ENCODE measurements around the gene CEP85L. TPM values are rescaled to one million over a fixed set of nuclear protein-coding genes. Genes with fewer than 3 reads are reported as not detected.
A peak's percentile ranks its signal among the peaks of the same experiment; 100 is the strongest.

Gene CEP85L
- total RNA-seq, 1 donor from 2014 or later: 19.3 TPM

GRCh38 chr6:118578617-118579016, 72.8 kb downstream of the CEP85L start:
- peaks cover 6% of the 10 kb centered on the region for H3K36me3 ChIP-seq (ENCODE audit: insufficient read depth, low read length)
- H4K20me1 ChIP-seq (ENCODE audit: insufficient read depth, low read length): peaks cover 49% of the 10 kb centered on the region
- Mint-ChIP-seq H3K27me3 (ENCODE audit: low read depth, unreplicated experiment) (no peaks in the 10 kb centered on the region), H3K4me1 (ENCODE audit: low read depth, unreplicated experiment) (peaks cover 15% of the 10 kb centered on the region), H3K4me3 (ENCODE audit: unreplicated experiment) (no peak overlapping the region), H3K9me3 (ENCODE audit: unreplicated experiment) (peaks cover 34% of the 10 kb centered on the region), H3K36me3 (ENCODE audit: low read depth, unreplicated experiment) (peaks cover 31% of the 10 kb centered on the region), H3K27ac (ENCODE audit: unreplicated experiment) (no peak overlapping the region)
- no peak overlapping the region for H3K9ac ChIP-seq (ENCODE audit: low read length)
- peaks cover 7% of the 10 kb centered on the region for H3K4me1 ChIP-seq (ENCODE audit: insufficient read depth, low read length)
- H2AFZ ChIP-seq (ENCODE audit: low read depth, low read length): no peak overlapping the region
- no peaks in the 10 kb centered on the region for H3K27me3 ChIP-seq (ENCODE audit: insufficient read depth, low read length)
- no peak for DNase-seq (ENCODE audit: low read depth)
- FAIRE-seq: no peak
- H3K4me3 ChIP-seq (ENCODE audit: insufficient read depth, low read depth, low read length): no peak overlapping the region
- no peak overlapping the region for H3K27ac ChIP-seq (ENCODE audit: low read depth, low read length)
- H3K79me2 ChIP-seq (ENCODE audit: insufficient read depth, low read length): peaks cover 67% of the 10 kb centered on the region
- H3K9me3 ChIP-seq (ENCODE audit: insufficient read depth, low read depth, low read length): peaks cover 26% of the 10 kb centered on the region
- TF ChIP-seq EZH2 (IDR thresholded peaks at IDR 0.05; ENCODE audit: insufficient read depth, low read length): no peak
- no peak for TF ChIP-seq CTCF (IDR thresholded peaks at IDR 0.05; ENCODE audit: insufficient read depth, low read depth, low read length)
- H3K4me2 ChIP-seq (ENCODE audit: low read length): no peak overlapping the region

- Mint-ChIP-seq H3K27me3 (ENCODE audit: low read depth, unreplicated experiment) (no peaks in the 10 kb centered on the region), H3K4me1 (ENCODE audit: low read depth, unreplicated experiment) (peaks cover 15% of the 10 kb centered on the region), H3K27ac (ENCODE audit: unreplicated experiment) (no peak overlapping the region), H3K9me3 (ENCODE audit: unreplicated experiment) (peaks cover 37% of the 10 kb centered on the region), H3K4me3 (ENCODE audit: unreplicated experiment) (peak overlapping the region; percentile 62), H3K36me3 (ENCODE audit: low read depth, unreplicated experiment) (peaks cover 31% of the 10 kb centered on the region)
- Histone ChIP-seq H3K36me3 (ENCODE audit: insufficient read depth, low read length) (peaks cover 6% of the 10 kb centered on the region), H3K27me3 (ENCODE audit: insufficient read depth, low read length) (no peaks in the 10 kb centered on the region), H3K79me2 (ENCODE audit: insufficient read depth, low read length) (peaks cover 71% of the 10 kb centered on the region), H3K9ac (ENCODE audit: low read length) (no peak overlapping the region), H3K27ac (ENCODE audit: low read depth, low read length) (no peak overlapping the region), H2AFZ (ENCODE audit: low read depth, low read length) (no peak overlapping the region), H3K9me3 (ENCODE audit: insufficient read depth, low read depth, low read length) (peaks cover 26% of the 10 kb centered on the region), H3K4me1 (ENCODE audit: insufficient read depth, low read length) (peaks cover 7% of the 10 kb centered on the region), H4K20me1 (ENCODE audit: insufficient read depth, low read length) (peaks cover 43% of the 10 kb centered on the region), H3K4me2 (ENCODE audit: low read length) (no peak overlapping the region), H3K4me3 (ENCODE audit: insufficient read depth, low read depth, low read length) (no peak overlapping the region)
- DNase-seq (ENCODE audit: low read depth): no peak
- no peak for TF ChIP-seq CTCF (IDR thresholded peaks at IDR 0.05; ENCODE audit: insufficient read depth, low read depth, low read length)
- no peak for TF ChIP-seq EZH2 (IDR thresholded peaks at IDR 0.05; ENCODE audit: insufficient read depth, low read length)
- FAIRE-seq: no peak
Measured at GRCh38 chr6:118577972-118578371, 73.4 kb downstream of the CEP85L start.

- Mint-ChIP-seq H3K36me3 (ENCODE audit: low read depth, unreplicated experiment) (peaks cover 31% of the 10 kb centered on the region), H3K9me3 (ENCODE audit: unreplicated experiment) (peaks cover 35% of the 10 kb centered on the region), H3K27ac (ENCODE audit: unreplicated experiment) (peak overlapping the region; percentile 90), H3K4me1 (ENCODE audit: low read depth, unreplicated experiment) (no peaks in the 10 kb centered on the region), H3K27me3 (ENCODE audit: low read depth, unreplicated experiment) (no peaks in the 10 kb centered on the region), H3K4me3 (ENCODE audit: unreplicated experiment) (peak overlapping the region; percentile 78)
- TF ChIP-seq EZH2 (IDR thresholded peaks at IDR 0.05; ENCODE audit: insufficient read depth, low read length) (no peak), CTCF (IDR thresholded peaks at IDR 0.05; ENCODE audit: insufficient read depth, low read depth, low read length) (no peak)
- FAIRE-seq: no peak
- Histone ChIP-seq H3K27ac (ENCODE audit: low read depth, low read length) (no peak overlapping the region), H3K4me3 (ENCODE audit: insufficient read depth, low read depth, low read length) (no peak overlapping the region), H3K9ac (ENCODE audit: low read length) (no peak overlapping the region), H3K4me2 (ENCODE audit: low read length) (no peak overlapping the region), H3K4me1 (ENCODE audit: insufficient read depth, low read length) (no peaks in the 10 kb centered on the region), H2AFZ (ENCODE audit: low read depth, low read length) (no peak overlapping the region), H4K20me1 (ENCODE audit: insufficient read depth, low read length) (peaks cover 15% of the 10 kb centered on the region), H3K9me3 (ENCODE audit: insufficient read depth, low read depth, low read length) (peaks cover 23% of the 10 kb centered on the region), H3K27me3 (ENCODE audit: insufficient read depth, low read length) (no peaks in the 10 kb centered on the region), H3K36me3 (ENCODE audit: insufficient read depth, low read length) (peaks cover 6% of the 10 kb centered on the region), H3K79me2 (ENCODE audit: insufficient read depth, low read length) (peaks cover 69% of the 10 kb centered on the region)
- DNase-seq (ENCODE audit: low read depth): peak; percentile 33
Measured at GRCh38 chr6:118574051-118574865, 77.1 kb downstream of the CEP85L start.
